ENCODE data around the gene LARP1B.
"Not testable (repeated sequence)": the region's sequence is repeated elsewhere in the genome, so short reads cannot be mapped to it uniquely, and the experiment has no call there.

Gene LARP1B

DNA sequence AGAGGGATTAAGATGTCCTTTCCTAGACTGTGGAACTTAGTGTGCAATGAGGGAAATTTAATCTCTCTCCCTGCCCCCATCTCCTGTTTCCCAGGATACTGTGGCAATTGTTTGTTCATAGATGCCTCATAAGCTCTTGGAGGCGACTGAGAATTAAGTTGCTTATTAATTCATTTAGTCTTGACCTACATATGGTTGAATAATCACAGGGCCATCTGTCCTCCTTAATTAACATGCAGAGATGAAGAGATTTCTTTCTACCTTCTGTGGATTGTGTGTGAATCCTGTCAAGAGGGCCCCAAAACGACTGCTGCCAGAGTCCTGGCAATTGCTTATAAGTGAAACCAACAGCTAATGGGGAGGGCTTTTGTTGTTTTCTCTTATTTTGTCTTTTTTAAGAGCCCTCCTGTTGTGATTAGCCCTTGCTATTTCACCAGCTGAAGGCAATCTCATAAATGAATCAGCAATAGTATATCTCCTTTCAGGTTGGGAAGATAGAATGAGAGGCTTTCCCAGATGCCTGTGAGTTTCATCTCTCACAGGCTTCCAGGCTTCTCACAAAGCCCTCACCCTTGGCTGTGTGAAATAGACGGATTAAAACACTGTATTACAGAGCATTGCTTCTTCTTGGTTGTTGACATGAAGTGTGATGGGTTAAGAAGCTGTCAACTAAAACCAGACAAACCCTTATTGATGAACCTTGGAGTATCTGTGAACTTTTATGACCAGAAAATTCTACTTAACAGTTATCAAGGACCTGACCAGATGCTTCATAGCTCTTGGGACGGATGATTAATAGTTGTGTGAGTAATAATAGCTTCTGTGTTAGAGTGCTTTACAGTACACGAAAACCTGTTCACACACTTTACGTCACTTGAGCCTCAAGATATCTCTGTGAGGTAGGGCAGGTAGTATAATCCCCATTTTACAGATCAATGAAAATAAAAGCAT lies 168.0 kb downstream of the LARP1B start:
- no peak for DNase-seq

DNA sequence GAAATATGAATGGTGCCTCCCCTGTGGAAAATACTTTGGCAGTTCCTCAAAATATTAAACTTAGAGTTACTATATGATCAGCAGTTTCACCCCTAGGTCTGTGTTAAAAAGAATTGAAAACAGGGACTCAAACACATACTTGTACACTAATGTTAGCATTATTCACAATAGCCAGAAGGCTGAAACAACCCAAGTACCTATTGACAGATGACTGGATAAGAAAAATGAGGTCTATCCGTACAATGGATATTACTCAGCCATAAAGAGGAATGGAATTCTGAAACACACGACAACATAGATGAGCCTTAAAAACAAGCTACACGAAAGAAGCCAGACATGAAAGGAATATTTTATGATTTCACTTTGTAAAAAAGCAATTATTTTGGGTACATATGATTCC lies 171.6 kb downstream of the LARP1B start:
- no peak for DNase-seq

DNA sequence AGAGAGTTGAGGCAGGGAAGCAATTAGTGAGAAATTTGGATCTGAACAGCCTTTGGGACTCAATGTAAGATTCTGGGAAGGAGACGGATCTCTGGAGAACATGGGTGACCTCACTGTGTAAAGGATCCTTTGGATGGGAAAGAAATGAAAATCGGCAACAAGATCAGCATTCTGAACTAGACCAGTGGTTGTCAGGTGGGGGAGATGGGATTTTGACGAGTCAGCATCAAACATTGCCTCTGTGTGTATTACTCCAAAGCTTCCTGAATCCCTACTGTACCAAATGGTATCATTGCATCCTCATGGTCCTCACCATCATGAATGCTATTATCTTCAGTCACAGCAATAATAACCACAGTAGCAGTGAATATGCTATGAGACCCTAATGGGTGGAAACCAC lies 173.7 kb downstream of the LARP1B start:
- DNase-seq = no peak

DNA sequence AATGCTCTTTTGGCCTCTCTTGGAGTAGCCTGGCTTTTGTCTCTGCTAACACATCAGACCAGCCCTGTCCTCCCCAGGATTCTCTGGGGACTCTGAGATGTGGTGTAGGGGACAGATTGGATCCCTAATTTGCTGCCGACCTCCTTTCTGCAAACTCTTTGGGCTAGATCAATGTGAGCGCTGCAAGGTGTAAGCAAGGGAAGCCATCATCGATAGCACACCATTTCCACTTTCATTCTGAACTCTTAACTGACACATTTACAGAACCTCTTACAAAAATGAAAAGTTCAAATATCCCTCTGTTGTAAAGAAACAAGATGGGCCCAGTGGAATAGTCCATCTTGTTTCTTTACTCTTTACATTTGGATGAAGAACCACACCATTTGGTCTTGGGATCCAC lies 179.9 kb downstream of the LARP1B start:
- DNase-seq = no peak

DNA sequence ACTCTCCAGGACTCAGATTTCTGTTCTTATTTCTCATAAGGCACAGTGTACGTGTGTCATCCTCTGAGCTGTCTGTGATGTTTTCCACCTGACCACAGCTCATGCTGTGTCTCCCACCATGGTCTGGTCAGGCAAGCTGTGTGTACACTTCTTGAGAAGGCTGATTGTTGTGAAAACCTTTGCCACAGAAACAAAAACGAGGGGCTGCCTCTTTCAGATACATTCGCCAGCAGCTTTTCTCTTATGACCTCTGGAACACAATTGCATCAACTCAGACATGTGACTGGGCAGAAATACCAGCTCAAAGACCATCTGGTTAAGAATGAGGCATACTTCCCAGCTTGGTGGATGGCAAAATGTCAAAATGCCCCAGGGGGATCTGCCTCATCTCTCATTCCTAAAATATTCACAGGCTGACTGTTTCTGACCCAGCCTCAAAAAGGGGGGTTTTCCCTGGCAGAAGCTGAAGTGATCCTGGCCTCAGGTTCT lies 180.4 kb downstream of the LARP1B start:
- DNase-seq = no peak

DNA sequence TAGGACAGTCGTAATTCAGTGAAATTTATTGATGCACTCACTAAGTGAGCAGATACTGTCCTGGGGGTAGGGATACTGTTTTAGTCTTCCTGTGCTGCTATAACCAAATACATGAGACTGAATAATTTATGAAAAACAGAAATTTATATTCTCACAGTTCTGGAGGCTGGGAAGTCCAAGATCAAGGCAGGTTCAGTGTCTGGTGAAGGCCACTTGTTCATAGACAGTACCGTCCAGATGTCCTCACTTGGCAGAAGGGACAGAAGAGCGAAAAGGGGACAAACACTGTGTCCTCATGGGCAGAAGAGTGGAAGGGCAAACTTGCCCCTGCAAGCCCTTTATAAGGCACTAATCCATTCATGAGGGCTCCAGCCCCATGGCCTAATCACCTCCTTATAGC lies 180.9 kb downstream of the LARP1B start:
- no peak for DNase-seq

DNA sequence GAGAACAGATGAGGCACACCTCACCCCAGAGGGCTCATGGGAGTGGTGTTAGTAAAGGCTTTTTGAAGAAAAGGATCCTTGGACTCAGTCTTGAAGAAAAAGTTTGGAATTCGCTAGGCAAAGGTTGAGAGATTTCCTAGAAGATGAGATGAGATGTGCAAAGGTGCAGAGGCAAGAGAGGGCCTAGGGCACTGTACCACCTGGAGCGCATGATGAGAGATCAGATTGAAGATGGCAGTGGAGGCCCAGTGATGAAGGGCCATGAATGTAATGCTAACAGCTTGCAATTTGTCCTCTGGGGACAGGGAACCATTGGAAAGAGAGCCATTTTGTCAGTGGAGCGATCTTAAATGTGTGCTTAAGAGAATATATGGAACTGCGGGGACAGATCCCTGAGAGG lies 181.5 kb downstream of the LARP1B start:
- DNase-seq = no peak

DNA sequence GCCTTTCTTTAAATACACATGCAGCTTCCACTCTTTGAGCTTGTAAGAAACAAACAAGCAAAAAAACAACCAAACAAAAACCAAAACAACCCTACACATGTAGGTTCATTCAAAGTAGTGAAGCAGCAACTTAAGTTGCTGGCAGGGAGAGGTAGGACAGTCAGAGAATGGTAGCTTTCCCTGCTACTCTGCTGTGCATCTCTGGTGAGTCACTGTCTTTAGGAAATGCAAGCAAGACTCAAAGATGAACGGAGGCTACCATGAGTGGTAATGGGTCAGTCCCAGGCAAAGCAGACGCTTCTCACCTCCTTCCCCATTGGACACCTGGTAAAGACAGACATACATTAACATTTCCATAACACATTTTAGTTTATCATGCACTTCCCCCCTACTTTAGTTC lies 183.3 kb downstream of the LARP1B start:
- no peak for DNase-seq

DNA sequence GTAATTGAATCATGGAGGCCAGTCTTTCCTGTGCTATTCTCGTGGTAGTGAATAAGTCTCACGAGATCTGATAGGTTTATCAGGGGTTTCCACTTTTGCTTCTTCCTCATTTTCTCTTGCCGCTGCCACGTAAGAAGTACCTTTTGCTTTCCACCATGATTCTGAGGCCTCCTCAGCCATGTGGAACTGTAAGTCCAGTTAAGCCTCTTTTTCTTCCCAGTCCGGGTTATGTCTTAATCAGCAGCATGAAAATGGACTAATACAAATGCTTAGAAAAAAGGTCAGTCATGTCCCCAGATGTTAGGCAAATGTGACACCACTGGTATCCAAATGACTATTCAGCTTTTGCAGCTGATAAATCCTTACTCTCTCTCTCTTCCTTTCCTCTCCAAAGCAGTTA lies 184.3 kb downstream of the LARP1B start:
- not testable (repeated sequence) for DNase-seq

DNA sequence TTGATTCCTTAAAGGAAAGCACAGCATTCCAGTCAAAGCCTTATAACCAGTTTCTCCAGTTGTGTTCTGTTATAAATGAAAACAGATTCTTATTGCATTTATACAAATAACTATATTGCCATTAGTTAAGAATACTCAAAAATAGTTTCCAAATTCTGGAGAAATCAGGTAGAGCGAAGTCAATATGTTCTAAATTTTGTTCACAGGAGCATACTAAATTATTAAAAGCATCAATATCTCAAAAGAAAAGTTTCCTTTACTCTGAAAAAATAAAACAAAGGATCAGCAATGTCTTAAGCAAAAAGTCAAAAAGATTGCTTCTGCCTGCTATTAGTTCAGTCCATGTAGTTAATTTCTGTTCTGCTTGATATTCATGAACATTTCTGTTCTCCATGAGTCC lies 186.8 kb downstream of the LARP1B start:
- DNase-seq = no peak

DNA sequence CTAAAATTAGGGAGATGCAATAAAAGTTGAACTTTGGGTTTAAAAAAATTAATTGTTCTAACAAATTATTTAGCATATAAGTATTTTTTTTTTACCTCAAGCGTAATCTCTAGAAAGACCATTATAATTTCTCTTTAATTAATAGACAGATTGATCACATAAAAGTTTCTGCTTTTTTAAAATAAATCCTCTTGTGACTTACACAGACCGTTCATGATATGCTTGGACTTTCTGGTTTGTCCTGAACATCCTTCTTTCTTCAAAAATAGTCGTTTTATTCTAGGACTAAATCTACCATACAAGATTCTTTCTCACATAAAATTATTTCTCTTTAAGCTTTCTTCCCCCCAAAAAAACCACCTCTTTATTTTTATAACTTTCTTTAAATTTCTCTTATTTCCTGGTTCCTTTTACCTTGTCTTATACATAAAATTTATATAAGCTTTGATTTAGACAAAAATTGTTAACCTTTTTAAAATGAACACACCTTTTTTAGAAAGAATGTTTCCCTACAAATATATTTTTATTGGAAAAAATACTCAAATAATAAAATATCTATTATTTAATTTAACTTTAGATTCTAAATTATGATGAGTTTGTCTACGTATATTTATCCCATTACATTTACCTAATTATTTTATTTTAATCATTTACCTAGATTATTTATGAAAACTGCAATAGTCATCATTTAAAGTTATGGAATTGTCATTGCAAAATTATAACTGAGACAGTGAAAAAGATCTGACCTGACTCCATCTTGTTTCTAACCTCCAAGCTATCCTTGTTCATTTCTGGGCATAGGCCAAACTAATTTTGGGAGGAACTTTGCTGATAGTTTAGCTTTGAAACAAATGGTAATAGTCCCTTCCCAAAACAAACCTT lies 188.9 kb downstream of the LARP1B start:
- DNase-seq = no peak

DNA sequence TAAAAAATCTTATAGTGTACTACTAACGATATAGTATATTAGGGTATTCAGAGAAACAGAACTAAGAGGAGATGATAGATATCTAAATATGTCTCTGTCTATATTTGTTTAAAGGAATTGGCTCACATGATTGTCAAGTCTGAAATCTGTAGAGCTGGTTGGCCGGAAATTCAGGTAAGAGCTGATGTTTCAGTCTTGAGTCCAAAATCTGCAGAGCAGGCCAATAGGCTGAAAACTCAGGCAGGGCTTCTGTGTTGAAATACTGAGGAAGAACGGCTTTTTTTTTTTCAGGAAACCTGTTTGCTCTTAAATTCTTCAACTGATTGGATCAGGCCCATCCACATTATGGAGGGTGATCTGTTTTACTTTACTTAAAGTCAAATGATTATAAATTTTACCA lies 194.8 kb downstream of the LARP1B start:
- no peak for DNase-seq

DNA sequence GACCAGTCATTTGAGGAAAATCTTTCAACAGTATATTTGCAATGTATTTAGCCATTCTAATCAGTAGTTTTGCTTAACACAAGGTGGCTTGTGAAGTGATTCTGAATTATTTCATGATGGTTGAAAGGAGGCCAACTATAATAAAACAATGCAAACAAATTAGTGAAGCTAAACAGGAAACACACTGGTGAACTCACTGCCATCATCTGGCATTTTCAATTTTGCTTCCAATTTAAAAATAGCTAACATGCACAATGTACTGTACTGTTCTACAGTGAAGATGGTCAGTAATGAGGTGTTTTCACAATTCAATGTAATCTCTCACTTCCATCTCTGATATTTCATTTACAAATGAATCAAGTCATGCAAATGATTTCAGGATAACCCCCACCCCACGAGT lies 195.4 kb downstream of the LARP1B start:
- DNase-seq = no peak

DNA sequence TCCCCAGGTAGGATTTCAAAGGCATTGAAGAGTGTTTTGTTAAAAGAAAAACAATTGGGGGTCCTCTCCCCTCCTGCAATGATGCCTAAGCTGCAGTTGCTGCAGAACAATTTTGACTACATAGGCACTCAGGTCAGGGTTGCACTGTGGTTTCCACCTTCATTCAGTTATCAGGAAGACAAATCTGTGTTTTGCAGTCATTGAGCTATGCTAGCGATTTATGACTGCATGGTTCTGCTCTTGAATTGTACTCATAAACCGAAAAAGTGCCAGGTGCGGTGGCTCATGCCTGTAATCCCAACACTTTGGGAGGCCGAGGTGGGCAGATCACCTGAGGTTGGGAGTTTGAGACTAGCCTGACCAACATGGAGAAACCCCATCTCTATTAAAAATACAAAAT lies 197.1 kb downstream of the LARP1B start:
- not testable (repeated sequence) for DNase-seq

DNA sequence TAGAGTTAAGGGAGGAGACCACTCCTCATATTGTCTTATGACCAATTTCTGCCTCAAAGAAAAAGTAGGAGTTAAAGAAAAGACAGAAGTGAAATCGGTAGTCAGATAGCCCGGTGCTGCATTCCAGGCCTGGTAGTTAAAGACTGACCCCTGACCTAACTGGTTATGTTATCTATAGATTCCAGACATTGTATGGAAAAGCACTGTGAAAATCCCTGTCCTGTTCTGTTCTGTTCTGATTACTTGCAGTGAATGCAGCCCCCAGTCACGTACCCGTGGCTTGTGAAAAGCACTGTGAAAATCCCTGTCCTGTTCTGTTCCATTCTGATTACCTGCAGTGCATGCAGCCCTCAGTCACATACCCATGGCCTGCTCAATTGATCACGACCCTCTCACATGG lies 198.8 kb downstream of the LARP1B start:
- DNase-seq = not testable (repeated sequence)

Measured in DMS153 (cell line).